Mesodermal cell (in vitro differentiated cells): ENCODE measurements around the gene LEF1.

Experiments used
- H3K27ac ChIP-seq: 2 replicates; pipeline ENCODE4 v1.7.0; 2013; ENCODE audit warnings: mild to moderate bottlenecking, low read depth, low read length, moderate library complexity; ENCODE audit not compliant: severe bottlenecking
- H3K36me3 ChIP-seq: 2 replicates; pipeline ENCODE4 v1.7.1; 2013; ENCODE audit warnings: mild to moderate bottlenecking, low read length, moderate library complexity; ENCODE audit not compliant: control insufficient read depth, insufficient read depth
- H3K4me1 ChIP-seq: one replicate; pipeline ENCODE4 v1.7.1; 2013; ENCODE audit warnings: mild to moderate bottlenecking, low read length; ENCODE audit not compliant: insufficient read depth, control insufficient read depth, poor library complexity, severe bottlenecking
- H3K4me3 ChIP-seq: 2 replicates; pipeline ENCODE4 v1.7.0; 2013; ENCODE audit warnings: low read length, control low read depth, mild to moderate bottlenecking; ENCODE audit not compliant: insufficient read depth, poor library complexity, severe bottlenecking; ENCODE audit errors: extremely low read depth
- H3K9me3 ChIP-seq: 2 replicates; pipeline ENCODE4 v1.7.1; 2013; ENCODE audit warnings: mild to moderate bottlenecking, low read length, moderate library complexity; ENCODE audit not compliant: control insufficient read depth
- WGBS, 2 experiments: methylation state at CpG; one replicate each; pipeline ENCODE4 v1.1.5; 2013; ENCODE audit warnings: missing lambda C conversion rate in 2 of 2; ENCODE audit not compliant: insufficient coverage in 2 of 2; 5-methylcytosine and 5-hydroxymethylcytosine counted together

Gene LEF1

DNA sequence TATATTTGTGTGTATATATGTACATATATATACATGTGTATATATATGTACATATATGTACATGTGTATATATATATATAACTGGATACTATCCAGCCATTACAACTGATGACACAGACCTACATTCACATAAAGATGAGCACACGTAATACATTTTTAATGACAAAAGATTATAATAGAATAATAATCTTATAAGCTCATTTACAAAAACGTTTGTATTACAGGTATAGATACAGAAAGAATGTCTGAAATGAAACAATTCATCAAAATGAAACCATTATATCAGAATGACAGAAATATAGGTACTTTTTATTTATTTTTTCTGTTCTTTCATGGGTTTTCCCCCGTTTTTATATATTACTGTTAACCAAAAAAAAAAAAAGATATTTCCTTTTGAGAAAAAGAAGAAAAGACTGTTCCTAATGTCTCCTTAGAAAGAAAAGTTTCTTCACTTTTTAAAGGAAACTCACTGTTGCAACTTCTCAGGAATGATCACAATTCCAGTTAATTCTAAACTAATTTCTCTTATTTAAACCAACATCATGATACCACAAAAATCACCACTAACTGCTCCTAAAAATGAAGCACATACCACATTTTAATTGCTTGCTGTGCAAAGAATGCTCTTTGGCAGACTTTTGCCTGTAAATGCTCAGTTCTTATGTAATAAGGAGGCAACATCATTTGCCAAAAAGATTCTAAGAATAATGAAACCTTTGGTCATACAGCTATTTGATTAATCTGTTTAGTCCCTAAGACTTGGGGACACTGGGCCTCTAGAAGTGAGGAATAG is 18.9 kb downstream of the LEF1 start:
- H3K27ac ChIP-seq: no peak overlapping the region
- H3K36me3 ChIP-seq: peaks cover 55% of the 10 kb centered on the region
- no CpG with 5 or more reads among the region's 3 CpGs for WGBS, 2 experiments
- no peaks in the 10 kb centered on the region for H3K9me3 ChIP-seq
- no peak overlapping the region for H3K4me3 ChIP-seq
- H3K4me1 ChIP-seq: peaks cover 2% of the 10 kb centered on the region

DNA sequence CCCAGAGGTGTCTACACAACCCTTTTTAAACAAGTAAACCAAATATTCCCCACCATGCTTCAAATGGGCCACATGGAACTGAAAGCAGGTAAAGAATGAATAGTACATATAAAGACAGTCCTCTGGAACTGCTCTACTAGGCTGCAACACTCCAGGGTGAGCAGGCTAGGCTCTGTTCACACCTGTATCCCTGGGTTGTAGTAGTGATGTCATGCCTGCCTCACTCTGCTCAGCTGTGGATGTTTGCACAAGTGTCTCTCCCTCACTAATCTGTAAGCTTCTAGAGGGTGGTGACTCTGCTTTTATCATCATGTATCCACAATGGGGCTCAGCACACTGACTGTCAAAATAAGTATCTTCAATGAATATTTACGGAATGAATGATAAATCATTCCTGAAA is 20.4 kb downstream of the LEF1 start:
- no peak overlapping the region for H3K27ac ChIP-seq
- peaks cover 49% of the 10 kb centered on the region for H3K36me3 ChIP-seq
- no peaks in the 10 kb centered on the region for H3K9me3 ChIP-seq
- no CpG with 5 or more reads among the region's 1 CpG for WGBS, 2 experiments
- no peak overlapping the region for H3K4me3 ChIP-seq
- H3K4me1 ChIP-seq: peaks cover 9% of the 10 kb centered on the region

DNA sequence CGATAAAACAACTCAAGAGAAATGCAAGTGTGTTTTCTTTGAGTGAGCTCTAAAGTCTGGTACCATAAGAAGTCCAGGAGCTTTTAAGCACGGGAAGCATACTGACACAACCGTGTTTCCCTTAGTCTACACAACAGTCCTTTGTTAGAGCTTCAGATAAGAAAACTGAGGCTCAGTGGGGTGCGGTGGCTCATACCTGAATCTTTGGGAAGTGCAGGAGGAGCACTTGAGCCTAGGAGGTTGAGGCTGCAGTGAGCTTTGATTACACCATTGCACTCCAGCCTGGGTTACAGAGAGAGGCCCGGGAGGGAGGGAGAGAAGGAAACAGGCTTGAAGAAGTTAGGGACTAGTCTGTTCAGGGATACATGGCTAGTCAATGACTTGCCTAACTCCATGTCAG is 21.9 kb downstream of the LEF1 start:
- H3K9me3 ChIP-seq: no peaks in the 10 kb centered on the region
- H3K36me3 ChIP-seq: peaks cover 34% of the 10 kb centered on the region
- 43 to 79% methylated on average over 2 to 5 of the region's 5 CpGs for WGBS, 2 experiments
- no peak overlapping the region for H3K4me3 ChIP-seq
- H3K4me1 ChIP-seq: peaks cover 9% of the 10 kb centered on the region
- no peak overlapping the region for H3K27ac ChIP-seq

DNA sequence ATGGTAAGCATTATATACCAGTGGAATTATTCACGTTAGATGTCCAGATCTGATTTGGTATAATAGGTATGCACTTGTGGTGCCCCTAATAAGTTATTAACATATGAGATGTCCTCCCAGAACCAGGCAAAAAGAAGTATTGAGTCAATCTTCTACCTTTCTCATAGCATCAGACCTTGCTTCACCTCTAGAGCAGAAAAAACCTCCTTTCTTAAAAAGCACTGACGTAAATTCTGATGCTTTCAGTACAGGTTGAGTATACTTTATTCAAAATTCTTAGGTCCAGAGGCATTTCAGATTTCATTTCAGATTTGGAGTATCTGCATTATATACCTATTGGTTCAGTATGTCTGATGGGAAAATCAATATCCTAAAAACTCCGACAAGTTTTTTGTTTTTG is 22.4 kb downstream of the LEF1 start:
- Histone ChIP-seq H3K9me3 (no peaks in the 10 kb centered on the region), H3K4me1 (peaks cover 13% of the 10 kb centered on the region), H3K36me3 (peaks cover 29% of the 10 kb centered on the region), H3K4me3 (no peak overlapping the region), H3K27ac (no peak overlapping the region)
- WGBS, 2 experiments: 100% methylated on average over 1 of the region's 3 CpGs; no CpG with 5 or more reads in 1 of the 2 experiments

DNA sequence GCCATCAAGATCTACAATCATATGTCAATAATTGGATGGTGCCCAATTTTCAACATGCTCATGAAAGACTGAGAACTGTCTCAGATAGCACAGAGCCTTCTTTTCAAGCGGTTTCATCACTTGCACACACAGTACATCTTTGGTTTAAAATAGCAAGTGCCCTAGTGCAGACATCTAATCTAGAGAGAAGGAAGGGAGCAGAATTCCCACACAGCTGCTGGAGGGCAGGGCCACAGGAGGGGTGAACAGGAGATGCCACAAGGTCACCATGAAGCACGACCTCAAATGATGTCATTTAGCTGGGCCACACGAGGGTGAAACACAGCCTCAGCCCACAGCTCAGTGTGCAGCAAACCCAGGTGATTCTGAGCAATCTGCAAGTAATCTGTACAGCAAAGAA is 24.3 kb downstream of the LEF1 start:
- 76 to 84% methylated on average over 3 of the region's 3 CpGs for WGBS, 2 experiments
- H3K9me3 ChIP-seq: no peaks in the 10 kb centered on the region
- H3K27ac ChIP-seq: no peak overlapping the region
- H3K36me3 ChIP-seq: peaks cover 26% of the 10 kb centered on the region
- no peak overlapping the region for H3K4me3 ChIP-seq
- H3K4me1 ChIP-seq: peaks cover 15% of the 10 kb centered on the region

DNA sequence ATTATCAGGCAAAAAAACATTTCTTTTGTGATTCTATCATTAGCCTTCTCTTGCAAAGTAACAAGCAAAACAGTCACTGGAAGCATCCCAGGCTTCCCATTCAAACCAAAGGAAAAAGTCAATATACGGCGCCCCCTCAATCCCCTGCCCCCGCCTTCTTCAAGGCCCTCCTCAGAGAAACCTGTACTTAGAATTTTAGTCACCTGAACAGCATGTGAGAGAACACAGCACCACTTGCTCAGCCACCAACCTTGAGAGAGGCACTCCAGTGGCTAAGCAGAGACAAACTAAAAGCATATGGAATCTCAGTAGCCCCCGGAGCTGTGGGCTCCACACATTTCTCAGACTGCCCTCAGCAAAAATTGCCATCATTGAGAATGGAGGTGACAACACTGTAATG is 25.2 kb downstream of the LEF1 start:
- peaks cover 15% of the 10 kb centered on the region for H3K4me1 ChIP-seq
- peaks cover 25% of the 10 kb centered on the region for H3K36me3 ChIP-seq
- H3K27ac ChIP-seq: no peak overlapping the region
- H3K4me3 ChIP-seq: no peak overlapping the region
- WGBS, 2 experiments: 77 to 83% methylated on average over 1 to 2 of the region's 4 CpGs
- H3K9me3 ChIP-seq: no peaks in the 10 kb centered on the region

DNA sequence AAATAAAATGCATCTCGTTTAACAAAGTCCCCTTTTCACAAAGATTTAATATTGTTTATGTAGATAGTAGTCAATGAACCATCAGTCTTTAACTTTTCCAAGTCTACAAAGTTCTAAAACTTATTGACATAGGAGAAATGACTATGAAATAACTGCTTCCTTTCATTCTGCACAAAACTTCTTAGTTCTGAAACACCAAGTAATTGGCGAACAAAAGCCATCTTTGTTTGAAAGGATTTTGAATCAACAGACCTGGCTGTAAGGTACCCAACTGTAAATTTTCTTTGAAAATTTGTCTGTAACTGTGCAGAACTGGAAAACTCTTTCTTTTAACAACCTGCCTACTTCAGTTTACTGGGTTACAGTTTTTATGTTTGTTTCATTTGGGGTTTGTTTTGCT is 25.9 kb downstream of the LEF1 start:
- 100% methylated on average over 1 of the region's 2 CpGs; no CpG with 5 or more reads in 1 of the 2 experiments for whole genome bisulfite sequencing, 2 experiments
- Histone ChIP-seq H3K4me1 (peaks cover 15% of the 10 kb centered on the region), H3K4me3 (no peak overlapping the region), H3K9me3 (no peaks in the 10 kb centered on the region), H3K36me3 (peaks cover 21% of the 10 kb centered on the region), H3K27ac (no peak overlapping the region)

DNA sequence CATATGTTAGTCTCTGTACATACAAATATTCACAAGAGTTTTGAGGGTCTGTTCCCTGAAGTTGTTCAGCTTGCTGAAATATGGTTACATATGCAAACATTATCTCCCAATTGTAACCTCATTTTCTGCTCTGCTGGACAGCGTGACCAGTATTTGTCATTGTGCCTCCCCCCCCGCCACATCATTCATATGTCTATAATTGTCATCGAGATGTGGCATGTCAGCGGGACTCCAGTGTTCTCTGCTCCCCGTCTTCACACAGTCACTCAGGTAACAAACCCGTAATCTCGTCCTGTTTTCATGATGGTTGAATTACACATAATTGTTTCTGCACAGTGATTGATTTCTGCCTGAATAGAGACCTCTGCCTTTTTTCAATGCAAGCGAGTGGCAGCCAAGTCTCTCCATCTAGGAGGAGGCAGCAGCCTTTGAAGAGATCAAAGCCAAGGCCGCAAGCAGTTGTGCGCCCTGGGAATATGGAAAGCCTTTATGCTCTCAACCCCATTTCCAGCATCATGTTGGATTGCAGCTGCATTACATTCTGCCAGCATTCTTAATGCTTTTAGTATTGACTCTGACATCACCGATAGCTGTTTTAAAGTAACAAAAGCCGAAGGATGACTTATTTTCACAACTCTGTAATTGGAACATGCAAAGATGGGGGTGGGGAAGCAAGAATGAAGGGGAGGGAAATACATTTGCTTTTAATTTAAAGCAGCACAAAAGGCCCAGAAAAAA is 27.4 kb downstream of the LEF1 start:
- Histone ChIP-seq H3K27ac (no peak overlapping the region), H3K9me3 (no peaks in the 10 kb centered on the region), H3K4me3 (no peak overlapping the region), H3K4me1 (peaks cover 15% of the 10 kb centered on the region), H3K36me3 (peaks cover 21% of the 10 kb centered on the region)
- 83 to 91% methylated on average over 5 to 12 of the region's 12 CpGs for WGBS, 2 experiments

DNA sequence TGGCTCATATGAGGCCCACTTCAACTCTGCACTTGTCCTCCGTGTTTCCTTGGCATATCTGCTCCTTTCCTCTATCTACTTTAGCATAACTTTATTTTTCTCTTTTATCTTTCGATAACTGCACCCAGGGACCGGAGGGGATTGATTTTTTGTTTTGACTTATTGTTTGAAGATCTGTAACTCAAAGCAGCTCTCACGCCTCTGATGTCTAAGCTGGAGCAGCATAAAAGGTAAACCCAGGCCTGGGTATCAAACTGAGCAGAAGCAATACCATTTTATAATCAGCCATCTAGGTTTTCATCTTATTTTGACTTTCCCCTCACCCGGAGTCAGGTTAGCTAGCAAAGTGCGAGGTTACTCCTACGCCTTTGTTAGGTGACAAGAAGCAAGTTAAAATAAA is 28.4 kb downstream of the LEF1 start:
- H3K9me3 ChIP-seq: no peaks in the 10 kb centered on the region
- WGBS, 2 experiments: 80 to 86% methylated on average over 1 to 4 of the region's 7 CpGs
- H3K36me3 ChIP-seq: peaks cover 11% of the 10 kb centered on the region

DNA sequence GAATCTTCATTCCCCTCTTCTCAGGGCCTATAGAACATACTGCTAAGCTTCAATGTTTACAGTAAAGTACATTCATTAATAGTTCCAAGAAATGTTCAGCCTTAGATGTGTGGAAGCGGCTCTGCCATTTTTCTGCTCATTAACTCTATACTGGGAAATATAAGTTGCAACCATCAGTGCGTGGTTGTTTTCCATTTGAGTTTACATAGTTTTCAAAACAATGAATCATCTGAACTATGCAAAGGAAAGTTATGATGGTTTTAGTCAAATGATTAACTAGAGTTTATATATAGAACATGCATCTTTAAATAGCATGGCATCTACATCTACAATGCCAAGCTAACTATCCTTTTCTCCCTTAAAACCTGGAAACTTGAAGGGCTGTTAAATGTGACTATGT is 29.6 kb downstream of the LEF1 start:
- H3K9me3 ChIP-seq: no peaks in the 10 kb centered on the region
- 100% methylated on average over 1 of the region's 2 CpGs; no CpG with 5 or more reads in 1 of the 2 experiments for WGBS, 2 experiments
- no peak overlapping the region for H3K27ac ChIP-seq
- H3K4me3 ChIP-seq: no peak overlapping the region
- peaks cover 16% of the 10 kb centered on the region for H3K4me1 ChIP-seq
- H3K36me3 ChIP-seq: peaks cover 15% of the 10 kb centered on the region

More for the DNA sequence above, 28.4 kb downstream of the LEF1 start:
- Histone ChIP-seq H3K27ac (no peak overlapping the region), H3K4me3 (no peak overlapping the region), H3K4me1 (peaks cover 24% of the 10 kb centered on the region)
